K562 (cell line): Measurements from ENCODE around the gene TFPI. TPM values are rescaled to one million over a fixed set of nuclear protein-coding genes. Genes with fewer than 3 reads are reported as not detected.
A peak's percentile ranks its signal among the peaks of the same experiment; 100 is the strongest.
"Not testable (repeated sequence)": the region's sequence is repeated elsewhere in the genome, so short reads cannot be mapped to it uniquely, and the experiment has no call there.

Source experiments
- ATAC-seq: fragments of 200-7000 bp; cut with Tn5 transposase; 3 replicates; pipeline ENCODE4 v1.9.1; 2020; ENCODE audit warnings: moderate library complexity
- BruUV-seq: library from RNA; stranded (reverse); fragments of 400-500 nt; replicated peaks from 2 replicates; lab custom pipeline; 2021; lab: Mats Ljungman, UMichigan
- CTCF ChIA-PET: fragments of 300-600 bp; formaldehyde crosslinking; extraction: SDS; loops from one replicate; lab custom pipeline; 2021; ENCODE audit warnings: low intra/inter-chr PET ratio; lab: Yijun Ruan, JAX
- POLR2A ChIA-PET: fragments of 300-600, 350-650 bp; sonication (Branson Sonifier 250); formaldehyde crosslinking; extraction: SDS; loops from one replicate; lab custom pipeline; 2021; ENCODE audit warnings: antibody characterized with exemption, inconsistent platforms; lab: Yijun Ruan, JAX
- DNase-seq, 4 experiments: peaks; one replicate each; pipeline versions ENCODE4 v3.0.0 to v3.0.0-alpha.2; 2011 to 2018; ENCODE audit warnings: low spot score in 3 of 4, mixed read lengths in 3 of 4; ENCODE audit errors: extremely low read depth in 1 of 4
- FAIRE-seq: peaks from 2 replicates; lab custom pipeline; 2011; peaks lifted over from hg19 to GRCh38; lab: Jason Lieb, UNC
- H2AFZ ChIP-seq: 2 replicates; pipeline ENCODE4 v1.6.0; 2011; ENCODE audit warnings: low read depth, low read length, control low read depth, inconsistent platforms
- H3K27ac ChIP-seq: fragments of 200-600 bp; 3 replicates; pipeline ENCODE4 v1.8.0; 2011; ENCODE audit warnings: low read depth, mild to moderate bottlenecking, control low read depth, inconsistent platforms, low read length, moderate library complexity, mixed read lengths; ENCODE audit errors: extremely low read depth
- H3K27me3 ChIP-seq, 2 experiments: fragments of 300-600 bp in 1 of 2; 2 replicates in 1 of 2; 3 replicates in 1 of 2; pipeline versions ENCODE4 v1.6.0 to v1.8.0; 2011; ENCODE audit warnings: inconsistent platforms in 2 of 2, low read length in 2 of 2, mild to moderate bottlenecking in 1 of 2, mixed read lengths in 1 of 2, moderate library complexity in 1 of 2; ENCODE audit not compliant: control insufficient read depth in 2 of 2, insufficient read depth in 2 of 2
- H3K36me3 ChIP-seq: fragments of 300-600 bp; 3 replicates; pipeline ENCODE4 v1.8.0; 2011; ENCODE audit warnings: mild to moderate bottlenecking, low read length, inconsistent platforms; ENCODE audit not compliant: control insufficient read depth, insufficient read depth
- H3K4me1 ChIP-seq, 2 experiments: fragments of 200-600 bp in 1 of 2; replicated peaks in 1 of 2; 2 replicates in 1 of 2; 3 replicates in 1 of 2; pipeline versions ENCODE4 v1.5.1 to v1.8.0; 2011; ENCODE audit warnings: inconsistent platforms in 2 of 2, low read length in 2 of 2, mild to moderate bottlenecking in 1 of 2, mixed read lengths in 1 of 2, moderate library complexity in 1 of 2; ENCODE audit not compliant: control insufficient read depth in 2 of 2, insufficient read depth in 2 of 2
- H3K4me2 ChIP-seq: 2 replicates; pipeline ENCODE4 v1.6.1; 2011; ENCODE audit warnings: low read length, control low read depth, inconsistent platforms, mixed read lengths; ENCODE audit not compliant: insufficient read depth
- H3K4me3 ChIP-seq: fragments of 200-600 bp; sonication (generic), shearing (Covaris generic); 2 replicates; pipeline ENCODE4 v1.5.1; 2016; ENCODE audit warnings: control low read depth, inconsistent platforms
- H3K79me2 ChIP-seq: fragments of 200-600 bp; 3 replicates; pipeline ENCODE4 v1.8.0; 2011; ENCODE audit warnings: low read length, inconsistent platforms; ENCODE audit not compliant: control insufficient read depth, insufficient read depth
- H3K9ac ChIP-seq, 2 experiments: 2 replicates each; pipeline versions ENCODE4 v1.6.0 to v1.6.1; 2011; ENCODE audit warnings: low read depth in 2 of 2, low read length in 2 of 2, control low read depth in 1 of 2, inconsistent platforms in 1 of 2, mild to moderate bottlenecking in 1 of 2, mixed read lengths in 1 of 2; ENCODE audit not compliant: insufficient read depth in 1 of 2
- H3K9me1 ChIP-seq: one replicate; pipeline ENCODE4 v1.6.0; 2011; ENCODE audit warnings: inconsistent platforms, mild to moderate bottlenecking, low read length, moderate library complexity; ENCODE audit not compliant: control insufficient read depth, insufficient read depth
- H3K9me3 ChIP-seq: replicated peaks from 2 replicates; pipeline ENCODE4 v1.5.1; 2011; ENCODE audit warnings: low read depth, low read length, inconsistent platforms; ENCODE audit not compliant: control insufficient read depth, insufficient read depth
- H4K20me1 ChIP-seq: replicated peaks from 2 replicates; pipeline ENCODE4 v1.6.1; 2011; ENCODE audit warnings: low read length, inconsistent platforms, mixed read lengths; ENCODE audit not compliant: control insufficient read depth, insufficient read depth
- BCLAF1 ChIP-seq, 2 experiments: fragments of 450-650 bp in 1 of 2; IDR thresholded peaks; 2 replicates each; pipeline ENCODE4 v1.6.1; 2011 to 2017; ENCODE audit warnings: low read depth in 2 of 2, antibody characterized with exemption in 1 of 2, borderline replicate concordance in 1 of 2, low read length in 1 of 2, mild to moderate bottlenecking in 1 of 2, mixed read lengths in 1 of 2; ENCODE audit not compliant: control insufficient read depth in 1 of 2
- BRCA1 ChIP-seq, 2 experiments: fragments of 450-650 bp in 1 of 2; sonication (generic) in 1 of 2; formaldehyde crosslinking in 1 of 2; IDR thresholded peaks; 2 replicates each; pipeline versions ENCODE4 v1.5.0 to v1.6.1; 2017 to 2020; ENCODE audit warnings: mild to moderate bottlenecking in 1 of 2, missing genetic modification reagents in 1 of 2
- HBP1 ChIP-seq: fragments of 450-650 bp; formaldehyde crosslinking; IDR thresholded peaks from 2 replicates; pipeline ENCODE4 v1.4.0; 2022; ENCODE audit warnings: missing genetic modification characterization
- HDAC8 ChIP-seq: fragments of 450-650 bp; IDR thresholded peaks from 2 replicates; pipeline ENCODE4 v1.6.1; 2016; ENCODE audit warnings: mild to moderate bottlenecking, missing genetic modification characterization, moderate library complexity, missing compliant biosample characterization
- RAD21 ChIP-seq, 2 experiments: fragments of 250-450 bp in 1 of 2; fragments of 450-650 bp in 1 of 2; sonication (Bioruptor Pico) in 1 of 2; formaldehyde crosslinking in 1 of 2; IDR thresholded peaks in 1 of 2; conservative IDR thresholded peaks in 1 of 2; 2 replicates each; pipeline versions ENCODE4 v1.4.0 to v1.8.0; 2020 to 2022; ENCODE audit warnings: mild to moderate bottlenecking in 2 of 2, moderate library complexity in 1 of 2
- RB1 ChIP-seq: fragments of 450-650 bp; IDR thresholded peaks from 2 replicates; pipeline ENCODE4 v1.6.1; 2017; ENCODE audit warnings: low read depth, mild to moderate bottlenecking
- RBM15 ChIP-seq: fragments of 200-400 bp; formaldehyde crosslinking; IDR thresholded peaks from 2 replicates; pipeline ENCODE4 v1.6.1; 2018; ENCODE audit warnings: mild to moderate bottlenecking, low read length, moderate library complexity; ENCODE audit not compliant: insufficient read depth
- U2AF1 ChIP-seq: fragments of 200-400 bp; formaldehyde crosslinking; optimal IDR thresholded peaks from 2 replicates; pipeline ENCODE3; 2017; ENCODE audit warnings: mild to moderate bottlenecking, low read depth, low read length, moderate library complexity
- ZNF146 ChIP-seq: IDR thresholded peaks from one replicate; pipeline ENCODE4 v1.6.1; 2018; ENCODE audit warnings: missing compliant biosample characterization; ENCODE audit not compliant: unreplicated experiment
- WGBS: fragments of 100-300 bp; shearing (Covaris generic); methylation state at CpG from one replicate; pipeline ENCODE4 v1.1.6; 2016; ENCODE audit warnings: low coverage, mixed read lengths; ENCODE audit not compliant: insufficient coverage; ENCODE audit errors: missing lambda C conversion rate; 5-methylcytosine and 5-hydroxymethylcytosine counted together
- in situ Hi-C: fragments of 300-500 bp; cut with MboI; formaldehyde crosslinking; loops from 4 replicates; pipeline ENCODE4 v1.15.0; 2018; ENCODE audit warnings: inconsistent platforms, mixed read lengths
- intact Hi-C: fragments of 100-400 bp; cut with micrococcal nuclease; formaldehyde crosslinking; loops from 2 replicates; pipeline ENCODE4 v1.14.2; 2022
- polyA plus RNA-seq, 8 experiments: library from polyadenylated mRNA; depleted of rRNA in 4 of 8; stranded (reverse) in 5 of 8; unstranded in 3 of 8; fragments of >200 nt; fragmentation: Nextera tagmentation in 2 of 8; fragmentation: Illumina TruSeq in 1 of 8; extraction: Ambion mirVana in 2 of 8; extraction: Trizol in 1 of 8; gene quantifications; 2 replicates each; pipeline versions ENCODE4 v1.2.1 to v1.2.3, GENCODE V29; 2011 to 2014; ENCODE audit warnings: inconsistent platforms in 1 of 8, missing spikeins in 1 of 8
- total RNA-seq, 7 experiments: library from RNA; depleted of rRNA in 6 of 7; stranded (reverse); fragments of >200 nt in 6 of 7; fragmentation: Illumina TruSeq in 2 of 7; extraction: Trizol in 2 of 7; gene quantifications; 2 replicates each; pipeline versions ENCODE4 v1.2.1 to v1.2.3, GENCODE V29; 2011 to 2021; ENCODE audit warnings: low replicate concordance in 1 of 7

The TFPI gene
- total and polyA plus RNA-seq, 9 of the 15 experiments (the other 6 are each of a cell fraction or from before 2014, with no cell fraction given): 53.5 to 219 (median 100) TPM

GRCh38 chr2:187571996-187572395 lies 17.8 kb upstream of the TFPI start:
- H3K79me2 ChIP-seq, H3K36me3 ChIP-seq, intact Hi-C loops, H3K27ac ChIP-seq, in situ Hi-C loops, DNase-seq, ATAC-seq, FAIRE-seq, H3K4me1 ChIP-seq, BruUV-seq, H3K4me2 ChIP-seq, H3K4me3 ChIP-seq, H3K27me3 ChIP-seq, H3K9me3 ChIP-seq, POLR2A ChIA-PET, CTCF ChIA-PET, H2AFZ ChIP-seq, H3K9me1 ChIP-seq, H3K9ac ChIP-seq, H4K20me1 ChIP-seq: not testable (repeated sequence)
- peak; percentile 89 for TF ChIP-seq ZNF146 (CRISPR knock-in tag)
- WGBS: 76% methylated on average over 5 of the region's 5 CpGs

- no peak for FAIRE-seq
- no peaks in the 10 kb centered on the region; a peak in 1 of 5 replicates for H3K27me3 ChIP-seq
- intact Hi-C loops: no loop called here
- TF ChIP-seq RAD21 (CRISPR knock-in tag; conservative IDR thresholded peaks at IDR 0.05 in 1 of 2, IDR thresholded peaks at IDR 0.05 in 1 of 2) (no peak), BRCA1 (IDR thresholded peaks at IDR 0.05) (no peak), BRCA1 (CRISPR knock-in tag; IDR thresholded peaks at IDR 0.05) (no peak), HDAC8 (tag) (no peak), U2AF1 (no peak), RB1 (no peak), RBM15 (no peak), HBP1 (no peak), BCLAF1 (IDR thresholded peaks at IDR 0.05; ENCODE audit: borderline replicate concordance in 1 of 2, control insufficient read depth in 1 of 2, low read depth in 2 of 2, low read length in 1 of 2) (no peak)
Observed at GRCh38 chr2:187569571-187569970, 15.3 kb upstream of the TFPI start.

More at GRCh38 chr2:187569571-187569970, 15.3 kb upstream of the TFPI start:
- 0 out of 2 replicates have a peak overlapping the region, but pooled peaks have one; percentile 6 for H2AFZ ChIP-seq
- H4K20me1 ChIP-seq: no peaks in the 10 kb centered on the region
- ChIA-PET CTCF (no interaction called here), POLR2A (no interaction called here)
- no peak overlapping the region for H3K4me2 ChIP-seq
- H3K9me3 ChIP-seq: no peaks in the 10 kb centered on the region
- no peaks in the 10 kb centered on the region for H3K9me1 ChIP-seq
- ATAC-seq (no peak), DNase-seq (no peak)
- in situ Hi-C loops: no loop called here
- no peak overlapping the region for H3K4me3 ChIP-seq
- no TSS peak for BruUV-seq
- no peaks in the 10 kb centered on the region for H3K36me3 ChIP-seq
- no peak overlapping the region for H3K9ac ChIP-seq
- H3K79me2 ChIP-seq: no peaks in the 10 kb centered on the region
- no peak overlapping the region for H3K27ac ChIP-seq
- no peaks in the 10 kb centered on the region for H3K4me1 ChIP-seq
